Activated T-helper 17 cell treated with anti-CD3 and anti-CD28 coated beads, Interleukin-2, amount 50 U/mL, for 72 hours (primary cell): ENCODE measurements around the gene CTCF. TPM values are rescaled to one million over a fixed set of nuclear protein-coding genes. Genes with fewer than 3 reads are reported as not detected.

Source experiments
- ATAC-seq: fragments of 150-1000 bp; cut with Tn5 transposase; replicated peaks from 2 replicates; pipeline ENCODE4 v1.10.0; 2021; ENCODE audit warnings: mild to moderate bottlenecking, moderate library complexity
- H3K27ac Mint-ChIP-seq: one replicate; pipeline ENCODE4 v1.8.0; 2022; ENCODE audit warnings: mixed read lengths
- H3K27me3 Mint-ChIP-seq: one replicate; pipeline ENCODE4 v1.8.0; 2022; ENCODE audit warnings: mixed read lengths
- H3K36me3 Mint-ChIP-seq: one replicate; pipeline ENCODE4 v1.8.0; 2022; ENCODE audit warnings: low read depth, mild to moderate bottlenecking, mixed read lengths
- H3K4me1 Mint-ChIP-seq: one replicate; pipeline ENCODE4 v1.8.0; 2022; ENCODE audit warnings: mixed read lengths
- H3K4me3 Mint-ChIP-seq: one replicate; pipeline ENCODE4 v1.8.0; 2022; ENCODE audit warnings: mild to moderate bottlenecking, mixed read lengths
- H3K9me3 Mint-ChIP-seq: one replicate; pipeline ENCODE4 v1.8.0; 2022; ENCODE audit warnings: mixed read lengths
- total RNA-seq, 2 donors: library from RNA; stranded (reverse); gene quantifications; one replicate each; pipeline ENCODE4 v1.2.3, GENCODE V29; 2022

The CTCF gene
- total RNA-seq, 2 donors from 2014 or later = 41.2 to 49.4 TPM

DNA sequence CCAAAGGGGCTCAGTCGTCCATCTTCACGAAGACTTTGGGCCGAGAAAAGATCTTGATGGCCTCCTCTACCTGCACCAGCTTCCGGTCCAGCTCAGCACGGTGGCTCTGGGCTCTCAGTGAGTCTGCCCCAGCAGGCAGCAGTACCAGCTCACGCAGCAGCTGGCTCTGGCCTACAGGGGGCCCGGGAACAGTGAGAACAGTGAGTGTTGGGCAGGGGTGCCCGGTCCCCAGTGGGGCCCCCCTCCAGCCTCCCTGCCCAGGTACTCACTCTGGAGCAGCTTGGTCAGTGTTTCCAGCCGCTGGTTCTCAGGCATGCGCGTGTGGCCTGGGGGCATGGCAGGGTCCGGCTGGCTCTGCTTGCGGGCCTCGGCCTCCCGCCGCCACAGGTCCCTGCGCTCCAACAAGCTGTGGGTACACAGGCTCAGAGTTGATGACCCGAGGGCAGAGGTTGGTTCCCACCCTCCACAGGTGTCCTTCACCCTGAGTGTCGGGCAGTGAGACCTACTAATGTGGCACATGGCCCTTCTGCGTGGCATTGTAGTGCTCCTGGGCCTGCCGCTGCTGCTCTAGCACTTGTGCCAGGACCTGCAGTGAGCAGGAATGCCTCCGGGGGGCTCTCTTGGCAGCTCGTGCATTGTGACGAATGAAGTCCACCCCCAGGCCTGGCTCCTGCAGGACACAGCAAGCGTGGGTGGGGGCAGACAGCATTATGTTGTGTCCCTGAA, 101.0 kb downstream of the CTCF start:
- no peaks in the 10 kb centered on the region for H3K27me3 Mint-ChIP-seq
- H3K27ac Mint-ChIP-seq = no peak overlapping the region
- peaks cover 22% of the 10 kb centered on the region for H3K36me3 Mint-ChIP-seq
- no peaks in the 10 kb centered on the region for H3K9me3 Mint-ChIP-seq
- peaks cover 9% of the 10 kb centered on the region for H3K4me1 Mint-ChIP-seq
- no peak for ATAC-seq
- H3K4me3 Mint-ChIP-seq = no peak overlapping the region

- no peaks in the 10 kb centered on the region for H3K27me3 Mint-ChIP-seq
- peak overlapping the region; percentile 6 for H3K27ac Mint-ChIP-seq
- ATAC-seq = no peak
- H3K4me3 Mint-ChIP-seq = no peak overlapping the region
- peaks cover 9% of the 10 kb centered on the region for H3K4me1 Mint-ChIP-seq
- peaks cover 16% of the 10 kb centered on the region for H3K36me3 Mint-ChIP-seq
- no peaks in the 10 kb centered on the region for H3K9me3 Mint-ChIP-seq
Observed at GRCh38 chr16:67663877-67664222, 101.5 kb downstream of the CTCF start.

GRCh38 chr16:67664258-67664657, 101.9 kb downstream of the CTCF start:
- peak overlapping the region; percentile 6 for H3K27ac Mint-ChIP-seq
- H3K4me3 Mint-ChIP-seq = no peak overlapping the region
- H3K4me1 Mint-ChIP-seq = peaks cover 9% of the 10 kb centered on the region
- H3K27me3 Mint-ChIP-seq = no peaks in the 10 kb centered on the region
- H3K36me3 Mint-ChIP-seq = peaks cover 12% of the 10 kb centered on the region
- H3K9me3 Mint-ChIP-seq = no peaks in the 10 kb centered on the region
- no peak for ATAC-seq

DNA sequence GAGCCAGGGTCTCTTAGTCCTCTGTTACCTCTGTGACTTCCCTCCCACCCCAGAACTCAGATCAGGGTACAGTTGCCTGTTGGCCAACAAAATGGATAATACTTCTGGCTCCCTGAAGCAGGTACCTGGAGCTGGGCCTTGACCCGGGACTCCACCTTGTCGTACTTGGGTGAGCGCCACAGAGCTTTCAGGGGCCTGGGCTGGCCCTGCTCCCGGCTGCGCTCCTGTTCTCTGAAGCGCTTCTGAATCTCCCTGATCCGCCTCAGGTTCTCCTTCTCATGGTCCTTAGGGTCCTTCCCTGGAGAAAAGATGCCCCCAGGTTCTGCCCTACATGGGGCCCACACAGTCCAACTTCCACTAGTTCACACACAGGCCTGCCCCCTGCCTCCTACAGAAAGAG, 102.5 kb downstream of the CTCF start:
- H3K27me3 Mint-ChIP-seq = no peaks in the 10 kb centered on the region
- peaks cover 6% of the 10 kb centered on the region for H3K36me3 Mint-ChIP-seq
- H3K9me3 Mint-ChIP-seq = no peaks in the 10 kb centered on the region
- peaks cover 13% of the 10 kb centered on the region for H3K4me1 Mint-ChIP-seq
- no peak for ATAC-seq
- H3K27ac Mint-ChIP-seq = no peak overlapping the region
- H3K4me3 Mint-ChIP-seq = no peak overlapping the region

DNA sequence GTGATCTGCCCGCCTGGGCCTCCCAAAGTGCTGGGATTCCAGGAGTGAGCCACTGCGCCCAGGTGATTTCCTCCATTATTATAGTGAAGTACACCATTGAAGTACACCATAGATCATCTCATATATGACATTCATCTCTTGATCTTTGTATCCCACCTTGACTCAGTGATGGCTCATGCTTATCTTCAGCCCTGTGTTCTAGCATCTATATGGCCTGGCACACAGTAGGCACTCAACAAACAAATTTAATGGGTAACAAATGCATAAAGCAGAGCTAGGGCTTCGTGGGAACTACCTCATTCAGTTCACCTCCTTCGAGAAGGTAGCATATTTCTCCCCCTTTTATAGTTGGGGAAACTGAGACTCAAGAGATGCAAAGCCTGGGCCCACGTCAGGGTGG, 103.3 kb downstream of the CTCF start:
- H3K27ac Mint-ChIP-seq = peak overlapping the region; percentile 73

DNA sequence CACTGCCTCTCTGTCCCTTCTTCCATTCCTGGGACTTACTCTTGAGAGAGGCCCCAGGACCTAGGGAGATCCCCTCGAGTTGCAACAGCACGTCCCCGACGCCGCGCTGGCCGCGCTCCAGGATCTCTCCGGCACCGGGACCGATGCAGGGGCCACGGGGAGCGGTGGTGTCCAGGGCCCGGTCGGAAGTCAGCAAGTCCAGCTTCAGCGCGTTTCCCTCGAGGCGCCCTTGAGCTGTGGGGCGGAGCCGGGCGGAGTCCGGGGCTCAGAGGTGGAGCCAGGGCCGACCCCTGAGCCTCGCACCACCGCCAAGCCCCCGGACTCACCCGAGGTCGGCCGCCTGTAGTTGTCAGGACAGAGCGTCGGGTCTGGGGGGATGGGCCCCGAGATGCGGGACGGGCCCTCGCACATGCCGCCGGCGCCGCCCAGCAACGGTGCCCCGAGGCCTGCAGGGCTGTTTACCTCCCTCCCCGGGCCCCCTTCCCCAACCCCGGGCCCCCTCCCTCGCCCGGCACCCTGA, 103.8 kb downstream of the CTCF start:
- Mint-ChIP-seq H3K9me3 (no peaks in the 10 kb centered on the region), H3K4me3 (peak overlapping the region; percentile 77), H3K27ac (peak overlapping the region; percentile 73), H3K4me1 (peaks cover 14% of the 10 kb centered on the region), H3K27me3 (no peaks in the 10 kb centered on the region), H3K36me3 (no peaks in the 10 kb centered on the region)
- ATAC-seq = peak; percentile 25

More for the DNA sequence above, 103.3 kb downstream of the CTCF start:
- Mint-ChIP-seq H3K27me3 (no peaks in the 10 kb centered on the region), H3K9me3 (no peaks in the 10 kb centered on the region), H3K4me3 (peak overlapping the region; percentile 77), H3K4me1 (peaks cover 14% of the 10 kb centered on the region), H3K36me3 (peaks cover 2% of the 10 kb centered on the region)
- no peak for ATAC-seq

- H3K27me3 Mint-ChIP-seq = no peaks in the 10 kb centered on the region
- ATAC-seq = peak; percentile 83
- peak within 1 kb of the TSS; percentile 77 for H3K4me3 Mint-ChIP-seq
- peaks cover 14% of the 10 kb centered on the region for H3K4me1 Mint-ChIP-seq
- no peaks in the 10 kb centered on the region for H3K9me3 Mint-ChIP-seq
- peak within 1 kb of the TSS; percentile 73 for H3K27ac Mint-ChIP-seq
- H3K36me3 Mint-ChIP-seq = no peaks in the 10 kb centered on the region
Observed at GRCh38 chr16:67666559-67667452, 104.5 kb downstream of the CTCF start, which contains the start of the genes C16orf86 and ENKD1. C16orf86 (plus strand) TSS chr16:67666814; CDS start chr16:67666971, 157 bp downstream. ENKD1 (minus strand) TSS chr16:67666750; CDS start chr16:67666442, 308 bp downstream.

- Mint-ChIP-seq H3K27me3 (no peaks in the 10 kb centered on the region), H3K36me3 (no peaks in the 10 kb centered on the region), H3K9me3 (no peaks in the 10 kb centered on the region), H3K4me3 (peak overlapping the region; percentile 77), H3K4me1 (peaks cover 14% of the 10 kb centered on the region), H3K27ac (peak overlapping the region; percentile 54)
- ATAC-seq = no peak
Observed at GRCh38 chr16:67667453-67667816, 105.1 kb downstream of the CTCF start.

DNA sequence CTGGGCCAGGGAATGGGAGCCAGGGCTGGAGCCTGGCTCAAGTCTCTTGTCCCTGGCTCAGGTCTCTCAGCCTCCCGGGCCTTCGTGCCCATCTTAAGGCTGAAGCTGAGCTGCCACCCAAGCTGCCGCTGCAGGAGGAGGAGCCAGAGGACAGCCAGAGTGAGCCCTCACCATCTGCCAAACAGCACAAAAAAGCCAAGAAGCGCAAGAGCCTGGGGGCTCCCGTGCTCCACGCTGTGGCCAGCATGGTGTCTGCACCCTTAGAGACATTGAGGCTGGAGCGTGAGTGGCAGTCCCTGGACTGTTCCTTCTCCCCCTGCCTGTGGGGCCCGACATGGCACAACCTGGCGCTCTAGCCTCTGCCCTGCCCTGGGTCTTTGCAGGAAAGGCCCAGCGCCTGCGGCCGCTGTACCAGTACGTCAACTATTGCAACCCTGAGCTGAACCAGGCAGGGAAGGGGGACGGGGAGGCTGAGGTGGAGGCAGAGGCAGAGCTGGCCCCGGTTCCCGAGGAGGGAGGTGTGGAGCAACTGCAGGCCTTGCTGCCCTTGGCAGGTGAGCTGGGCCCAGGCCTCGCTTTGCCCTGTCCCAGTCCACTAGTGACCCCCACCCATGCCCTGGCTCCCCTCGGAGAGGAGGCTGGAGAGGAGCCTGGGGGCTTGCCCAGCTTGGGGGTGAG, 105.6 kb downstream of the CTCF start:
- H3K4me3 Mint-ChIP-seq = peak overlapping the region; percentile 77
- ATAC-seq = peak; percentile 82
- H3K36me3 Mint-ChIP-seq = no peaks in the 10 kb centered on the region
- H3K9me3 Mint-ChIP-seq = no peaks in the 10 kb centered on the region
- H3K27me3 Mint-ChIP-seq = no peaks in the 10 kb centered on the region
- no peak overlapping the region for H3K27ac Mint-ChIP-seq
- peaks cover 14% of the 10 kb centered on the region for H3K4me1 Mint-ChIP-seq

DNA sequence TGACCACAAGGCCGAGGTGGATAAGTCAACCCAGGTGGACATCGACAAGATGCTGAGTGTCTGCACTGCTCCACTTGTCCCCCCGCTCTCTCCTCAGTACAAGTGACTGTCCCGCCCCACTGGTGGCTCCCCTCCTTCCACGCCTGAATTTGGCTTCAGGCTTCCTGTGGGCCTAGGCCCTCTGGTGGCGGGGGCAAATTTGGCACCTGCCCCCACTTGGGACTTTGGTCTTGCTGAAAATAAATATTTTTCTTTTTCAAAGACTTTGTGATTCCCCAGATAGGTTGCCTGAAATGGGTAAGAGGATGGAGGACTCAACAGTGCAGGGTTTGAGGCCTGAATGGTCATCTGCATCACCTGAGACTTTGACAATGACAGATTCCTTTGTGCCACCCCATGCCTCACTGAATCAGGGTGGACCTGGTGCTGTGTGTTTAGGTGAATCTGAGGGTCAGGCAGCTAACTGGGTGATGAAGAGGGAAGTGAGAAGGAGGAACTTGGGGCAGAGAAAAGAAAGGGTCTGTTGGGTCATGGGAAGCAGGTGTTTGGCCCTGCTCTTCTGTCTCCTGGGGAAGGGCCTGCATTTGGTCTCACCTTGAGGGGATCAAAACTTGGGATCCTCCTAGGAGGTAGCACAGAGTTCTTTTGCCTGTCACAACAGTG, 106.3 kb downstream of the CTCF start:
- ATAC-seq = no peak
- no peaks in the 10 kb centered on the region for H3K9me3 Mint-ChIP-seq
- no peak overlapping the region for H3K4me3 Mint-ChIP-seq
- peaks cover 14% of the 10 kb centered on the region for H3K4me1 Mint-ChIP-seq
- no peaks in the 10 kb centered on the region for H3K36me3 Mint-ChIP-seq
- H3K27ac Mint-ChIP-seq = no peak overlapping the region
- no peaks in the 10 kb centered on the region for H3K27me3 Mint-ChIP-seq

DNA sequence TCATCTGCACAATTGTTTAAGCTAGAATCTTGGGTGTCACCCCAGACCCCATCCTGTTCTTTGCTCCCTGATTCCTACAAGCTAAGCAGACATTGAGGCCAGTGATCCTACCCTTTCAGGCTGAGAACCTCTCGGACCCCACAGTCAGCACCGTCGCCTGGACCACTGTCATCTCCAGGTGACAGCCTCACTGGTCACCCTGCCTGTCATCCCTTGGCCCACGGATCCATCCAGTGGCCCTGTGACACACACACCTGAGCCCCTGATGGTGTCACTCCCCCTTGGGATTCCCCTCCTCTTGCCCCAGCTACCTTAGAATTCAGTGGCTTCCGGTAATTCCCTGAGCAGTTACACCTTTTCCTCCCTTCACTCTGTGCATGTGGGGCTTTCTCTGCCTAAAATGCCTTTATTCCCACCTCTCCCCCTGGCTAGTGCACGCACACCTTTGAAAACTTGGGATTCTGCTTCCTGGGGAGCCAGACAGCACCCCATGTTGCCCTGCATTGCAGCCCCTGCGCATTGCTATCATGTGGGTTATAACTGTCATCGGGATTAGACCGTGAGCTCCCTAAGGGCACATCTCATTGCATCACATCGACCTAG, 107.3 kb downstream of the CTCF start:
- peaks cover 10% of the 10 kb centered on the region for H3K4me1 Mint-ChIP-seq
- H3K27me3 Mint-ChIP-seq = no peaks in the 10 kb centered on the region
- no peaks in the 10 kb centered on the region for H3K9me3 Mint-ChIP-seq
- no peaks in the 10 kb centered on the region for H3K36me3 Mint-ChIP-seq
- no peak overlapping the region for H3K27ac Mint-ChIP-seq
- H3K4me3 Mint-ChIP-seq = no peak overlapping the region
- no peak for ATAC-seq

- peaks cover 5% of the 10 kb centered on the region for H3K4me1 Mint-ChIP-seq
- no peaks in the 10 kb centered on the region for H3K36me3 Mint-ChIP-seq
- no peaks in the 10 kb centered on the region for H3K27me3 Mint-ChIP-seq
- H3K9me3 Mint-ChIP-seq = no peaks in the 10 kb centered on the region
- no peak overlapping the region for H3K27ac Mint-ChIP-seq
- no peak overlapping the region for H3K4me3 Mint-ChIP-seq
- no peak for ATAC-seq
Observed at GRCh38 chr16:67672306-67672705, 110.0 kb downstream of the CTCF start.

DNA sequence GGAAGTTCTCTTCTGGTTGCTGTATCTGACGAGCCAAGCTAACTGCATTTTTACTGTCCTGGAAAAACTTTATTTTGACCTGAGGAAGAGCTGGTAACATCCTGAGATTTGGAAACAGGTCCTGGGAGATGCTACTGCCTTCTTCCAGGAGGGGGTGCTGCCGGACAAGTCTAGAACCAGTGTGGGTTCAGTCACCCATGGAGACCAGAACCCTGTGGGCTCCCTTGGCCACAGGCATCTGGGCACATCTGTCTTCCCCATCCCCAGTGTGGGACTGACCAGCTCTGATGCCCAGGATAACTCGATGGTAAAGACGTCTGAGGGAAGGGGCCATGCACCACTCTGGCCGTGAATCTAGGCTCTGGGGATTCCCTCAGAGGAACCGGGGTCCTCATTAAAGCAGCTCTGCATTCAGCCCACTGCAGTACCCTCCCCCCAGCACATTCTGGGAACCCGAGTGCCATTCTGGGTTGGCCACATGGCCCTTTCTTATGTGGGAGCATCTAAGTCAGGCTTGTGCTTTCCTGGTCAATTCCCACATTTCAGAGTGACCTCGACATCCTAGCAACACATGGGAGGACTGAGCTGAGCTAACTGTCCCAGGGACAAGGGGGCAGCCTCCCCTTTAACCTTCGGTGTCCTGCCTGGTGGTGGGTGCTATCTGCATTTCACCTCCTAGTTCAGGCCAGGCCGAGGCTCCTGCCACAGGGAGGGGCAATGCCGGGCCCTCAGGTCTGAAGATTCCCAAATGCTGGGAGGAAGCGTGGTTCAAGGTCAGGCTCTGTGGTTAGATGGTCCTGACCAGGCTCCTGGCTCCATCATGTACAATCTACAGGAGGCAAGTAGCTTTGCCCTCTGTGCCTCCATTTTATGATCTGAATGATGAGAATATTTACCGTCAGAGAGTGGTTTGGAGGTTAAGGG, 110.7 kb downstream of the CTCF start:
- Mint-ChIP-seq H3K27ac (peak overlapping the region; percentile 75), H3K27me3 (no peaks in the 10 kb centered on the region), H3K4me1 (peaks cover 5% of the 10 kb centered on the region), H3K4me3 (no peak overlapping the region), H3K9me3 (no peaks in the 10 kb centered on the region), H3K36me3 (no peaks in the 10 kb centered on the region)
- ATAC-seq = peak; percentile 53
